Prostate gland (tissue), 2 donors: Measurements from ENCODE around the gene MRPS14. TPM values are rescaled to one million over a fixed set of nuclear protein-coding genes. Genes with fewer than 3 reads are reported as not detected.

Experiments used
- DNase-seq: peaks from one replicate; pipeline ENCODE4 v3.0.0-alpha.2; 2019; ENCODE audit warnings: low spot score
- H3K27ac ChIP-seq, 2 donors: fragments of 200-600 bp; sonication (generic); 2 replicates each; pipeline ENCODE4 v1.5.1; 2017 to 2019
- H3K27me3 ChIP-seq: fragments of 200-600 bp; sonication (generic); replicated peaks from 2 replicates; pipeline ENCODE4 v1.5.1; 2019; ENCODE audit not compliant: insufficient read depth
- H3K36me3 ChIP-seq, 2 donors: fragments of 200-600 bp; sonication (generic); 1 replicate in 1 of 2; 2 replicates in 1 of 2; pipeline versions ENCODE4 v1.5.1 to v1.8.1; 2017 to 2019
- H3K4me1 ChIP-seq: fragments of 200-600 bp; sonication (generic); replicated peaks from 2 replicates; pipeline ENCODE4 v1.5.1; 2019
- H3K4me3 ChIP-seq, 2 donors: fragments of 200-600 bp; sonication (generic); 2 replicates each; pipeline ENCODE4 v1.5.1; 2017 to 2019
- H3K9me3 ChIP-seq: fragments of 200-600 bp; sonication (generic); 2 replicates; pipeline ENCODE4 v1.5.1; 2017
- POLR2A ChIP-seq: fragments of 450-650 bp; IDR thresholded peaks from one replicate; pipeline ENCODE4 v1.6.1; 2016; ENCODE audit warnings: antibody characterized with exemption, mild to moderate bottlenecking
- POLR2AphosphoS5 ChIP-seq: sonication (generic); formaldehyde crosslinking; IDR thresholded peaks from one replicate; pipeline ENCODE4 v1.6.1; 2017; ENCODE audit warnings: antibody characterized with exemption
- WGBS: methylation state at CpG from one replicate; pipeline ENCODE4 v1.1.5; 2018; 5-methylcytosine and 5-hydroxymethylcytosine counted together
- intact Hi-C: fragments of 100-400 bp; cut with DNase I; formaldehyde crosslinking; loops from one replicate; pipeline ENCODE4 v1.14.2; 2022
- total RNA-seq, 2 donors: library from RNA; depleted of rRNA; stranded (reverse); fragments of >200 nt; gene quantifications; one replicate each; pipeline ENCODE4 v1.1.0, GENCODE V29; 2016
- TF ChIP-seq, protein P1 (sequence below), 4 experiments: fragments of 200-600 bp in 2 of 4; fragments of 450-650 bp in 2 of 4; sonication (generic) in 2 of 4; IDR thresholded peaks; 1 replicate in 3 of 4; 2 replicates in 1 of 4; pipeline ENCODE4 v1.5.1; 2016 to 2019; ENCODE audit warnings: antibody characterized with exemption in 4 of 4, mild to moderate bottlenecking in 2 of 4, moderate library complexity in 2 of 4

Gene MRPS14
- total RNA-seq, 2 donors from 2014 or later, result 25.6 to 32.1 TPM

DNA sequence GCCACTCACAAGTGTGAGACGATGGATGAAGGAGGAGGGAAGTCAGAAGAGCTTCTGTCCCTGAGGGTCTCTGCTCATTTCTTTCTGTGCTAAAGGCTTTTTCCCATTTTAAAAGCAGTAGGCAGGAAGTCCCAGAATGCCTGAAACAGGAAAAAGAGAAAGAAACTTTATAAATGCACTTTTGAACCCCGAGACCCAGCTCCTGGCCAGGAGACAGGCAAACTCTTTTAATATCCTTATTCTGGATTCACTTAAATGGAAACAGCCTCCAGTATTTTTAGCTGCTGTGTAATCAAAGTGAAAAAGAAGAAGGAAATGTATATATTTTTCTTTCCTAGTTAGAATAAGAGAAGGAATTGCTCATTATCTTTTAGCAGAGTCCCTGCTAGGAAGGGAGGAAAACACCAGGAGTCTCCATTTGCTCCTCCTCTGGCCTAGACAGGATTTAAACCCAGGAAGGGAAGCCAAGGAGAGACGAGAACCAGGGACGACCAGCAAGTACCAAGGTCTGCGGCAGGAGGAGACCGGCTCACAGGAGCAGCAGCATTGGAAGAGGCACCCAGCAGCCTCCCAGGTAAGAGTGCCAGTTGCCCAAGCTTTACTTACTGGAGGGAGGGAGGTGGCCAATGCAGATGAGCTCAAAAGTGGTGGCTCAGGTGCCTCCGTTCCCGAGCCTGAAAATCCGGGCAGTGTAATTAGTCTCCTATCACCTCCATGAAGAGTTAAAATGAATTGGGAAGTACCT is 44.3 kb upstream of the MRPS14 start, which contains the start of gene TNN:
Gene TNN, plus strand, starts transcription at position 472 of the 745 bp plus-strand sequence. CDS start 9,586 bp downstream, outside the sequence.
- Histone ChIP-seq H3K27me3 (no peaks in the 10 kb centered on the region), H3K27ac (no peak within 1 kb of the TSS), H3K4me1 (no peaks in the 10 kb centered on the region), H3K9me3 (no peaks in the 10 kb centered on the region), H3K4me3 (no peak within 1 kb of the TSS), H3K36me3 (no peaks in the 10 kb centered on the region)
- no peak for DNase-seq
- intact Hi-C loops, result no loop called here
- TF ChIP-seq, protein P1, sequence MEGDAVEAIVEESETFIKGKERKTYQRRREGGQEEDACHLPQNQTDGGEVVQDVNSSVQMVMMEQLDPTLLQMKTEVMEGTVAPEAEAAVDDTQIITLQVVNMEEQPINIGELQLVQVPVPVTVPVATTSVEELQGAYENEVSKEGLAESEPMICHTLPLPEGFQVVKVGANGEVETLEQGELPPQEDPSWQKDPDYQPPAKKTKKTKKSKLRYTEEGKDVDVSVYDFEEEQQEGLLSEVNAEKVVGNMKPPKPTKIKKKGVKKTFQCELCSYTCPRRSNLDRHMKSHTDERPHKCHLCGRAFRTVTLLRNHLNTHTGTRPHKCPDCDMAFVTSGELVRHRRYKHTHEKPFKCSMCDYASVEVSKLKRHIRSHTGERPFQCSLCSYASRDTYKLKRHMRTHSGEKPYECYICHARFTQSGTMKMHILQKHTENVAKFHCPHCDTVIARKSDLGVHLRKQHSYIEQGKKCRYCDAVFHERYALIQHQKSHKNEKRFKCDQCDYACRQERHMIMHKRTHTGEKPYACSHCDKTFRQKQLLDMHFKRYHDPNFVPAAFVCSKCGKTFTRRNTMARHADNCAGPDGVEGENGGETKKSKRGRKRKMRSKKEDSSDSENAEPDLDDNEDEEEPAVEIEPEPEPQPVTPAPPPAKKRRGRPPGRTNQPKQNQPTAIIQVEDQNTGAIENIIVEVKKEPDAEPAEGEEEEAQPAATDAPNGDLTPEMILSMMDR (IDR thresholded peaks at IDR 0.05), result no peak
- TF ChIP-seq POLR2AphosphoS5 (no peak), POLR2A (no peak)
- WGBS, result 62% methylated on average over 9 of the region's 9 CpGs

- no peaks in the 10 kb centered on the region for H3K4me1 ChIP-seq
- H3K36me3 ChIP-seq, result no peaks in the 10 kb centered on the region
- DNase-seq, result no peak
- 39% methylated on average over 2 of the region's 2 CpGs for WGBS
- no peaks in the 10 kb centered on the region for H3K27me3 ChIP-seq
- intact Hi-C loops, result no loop called here
- H3K9me3 ChIP-seq, result no peaks in the 10 kb centered on the region
- H3K4me3 ChIP-seq, result no peak overlapping the region
- H3K27ac ChIP-seq, result no peak overlapping the region
- no peak for TF ChIP-seq POLR2A
- TF ChIP-seq POLR2AphosphoS5, result no peak
- TF ChIP-seq, protein P1 (IDR thresholded peaks at IDR 0.05), result no peak
Measured at GRCh38 chr1:175062858-175063257, 39.6 kb upstream of the MRPS14 start.

GRCh38 chr1:175062339-175062738 is 39.1 kb upstream of the MRPS14 start:
- Histone ChIP-seq H3K4me3 (no peak overlapping the region), H3K27me3 (no peaks in the 10 kb centered on the region), H3K27ac (no peak overlapping the region), H3K36me3 (no peaks in the 10 kb centered on the region), H3K9me3 (no peaks in the 10 kb centered on the region), H3K4me1 (no peaks in the 10 kb centered on the region)
- TF ChIP-seq, protein P1 (IDR thresholded peaks at IDR 0.05), result no peak
- TF ChIP-seq POLR2A, result no peak
- no peak for TF ChIP-seq POLR2AphosphoS5
- 33% methylated on average over 1 of the region's 1 CpG for WGBS
- DNase-seq, result no peak
- intact Hi-C loops, result no loop called here

DNA sequence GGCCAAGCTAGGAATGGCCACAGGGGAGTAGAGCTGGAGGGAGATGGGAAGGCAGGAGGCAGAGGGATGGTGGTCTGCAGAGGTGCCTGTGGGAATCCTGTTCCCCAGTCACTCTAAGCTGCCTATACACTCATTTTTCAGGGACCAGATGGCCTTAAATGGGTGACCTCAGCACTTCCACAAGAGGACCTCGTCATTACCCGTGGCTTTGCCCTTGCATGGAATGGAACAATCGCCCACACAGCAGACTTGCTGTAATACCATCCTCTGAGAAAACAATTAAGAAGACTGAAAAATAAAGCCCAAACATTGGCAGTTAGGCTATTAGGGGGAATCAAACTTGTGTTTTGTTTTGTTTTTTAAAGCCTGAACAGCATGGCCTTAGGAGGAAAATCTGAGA is 31.5 kb upstream of the MRPS14 start:
- no peak for DNase-seq
- intact Hi-C loops, result no loop called here
- 84% methylated on average over 3 of the region's 3 CpGs for WGBS
- H3K9me3 ChIP-seq, result no peaks in the 10 kb centered on the region
- H3K36me3 ChIP-seq, result no peaks in the 10 kb centered on the region
- no peaks in the 10 kb centered on the region for H3K27me3 ChIP-seq
- TF ChIP-seq POLR2AphosphoS5 (no peak), POLR2A (no peak)
- TF ChIP-seq, protein P1 (IDR thresholded peaks at IDR 0.05), result no peak
- H3K4me3 ChIP-seq, result no peak overlapping the region
- no peaks in the 10 kb centered on the region for H3K4me1 ChIP-seq
- no peak overlapping the region for H3K27ac ChIP-seq

GRCh38 chr1:175050992-175051391 is 27.8 kb upstream of the MRPS14 start:
- H3K27ac ChIP-seq, result no peak overlapping the region
- intact Hi-C loops, result no loop called here
- H3K36me3 ChIP-seq, result no peaks in the 10 kb centered on the region
- no peaks in the 10 kb centered on the region for H3K27me3 ChIP-seq
- WGBS, result 81% methylated on average over 2 of the region's 2 CpGs
- H3K4me3 ChIP-seq, result no peak overlapping the region
- no peaks in the 10 kb centered on the region for H3K4me1 ChIP-seq
- TF ChIP-seq POLR2AphosphoS5 (no peak), POLR2A (no peak)
- TF ChIP-seq, protein P1 (IDR thresholded peaks at IDR 0.05), result no peak
- no peaks in the 10 kb centered on the region for H3K9me3 ChIP-seq
- DNase-seq, result no peak
